ENCODE measurements around the gene ADH6. TPM values are rescaled to one million over a fixed set of nuclear protein-coding genes. Genes with fewer than 3 reads are reported as not detected.

Gene ADH6
- polyA plus RNA-seq, 2 of the 4 experiments (the other 2 are of a cell fraction): 0.72 TPM; not detected in 1

DNA sequence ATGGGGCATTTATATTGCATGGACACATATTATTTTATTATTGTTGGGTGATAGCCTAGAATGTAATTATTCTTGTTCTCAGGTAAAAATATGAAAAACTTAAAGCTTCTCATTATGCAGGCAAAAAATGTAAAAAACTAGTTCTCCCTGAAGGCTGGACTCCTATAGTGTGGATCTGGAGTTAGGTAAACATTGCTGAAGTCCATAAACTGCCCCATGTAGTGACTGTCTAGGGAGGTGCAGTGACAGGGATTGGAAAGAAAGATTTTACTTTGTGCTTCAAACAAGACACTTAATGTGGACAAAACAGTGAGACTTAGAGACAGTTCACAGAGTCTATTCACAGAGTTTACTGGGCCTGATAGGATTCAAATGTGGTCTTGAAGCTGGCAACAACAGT lies 17.0 kb downstream of the ADH6 start:
- POLR2A ChIA-PET: no interaction called here
- no peak for ATAC-seq
- Histone ChIP-seq H3K4me3 (no peak overlapping the region), H3K27ac (no peak overlapping the region), H3K4me2 (no peak overlapping the region), H3K4me1 (no peaks in the 10 kb centered on the region), H3K9me3 (no peaks in the 10 kb centered on the region)
- no peak for TF ChIP-seq FOXS1 (CRISPR knock-in tag; IDR thresholded peaks at IDR 0.05)
- TF ChIP-seq CBX2 (IDR thresholded peaks at IDR 0.05; ENCODE audit: borderline replicate concordance, low read depth): no peak
- TF ChIP-seq KDM5A (IDR thresholded peaks at IDR 0.05): no peak
- no peak for TF ChIP-seq BHLHE40 (IDR thresholded peaks at IDR 0.05; ENCODE audit: low read depth, low read length)
- no peak for TF ChIP-seq NFE2L2 (conservative IDR thresholded peaks at IDR 0.05; ENCODE audit: low read length)
- no peak for TF ChIP-seq KDM1A (IDR thresholded peaks at IDR 0.05; ENCODE audit: low read depth)
- TF ChIP-seq ZSCAN20 (CRISPR knock-in tag; IDR thresholded peaks at IDR 0.05): no peak
- TF ChIP-seq HOXB5 (CRISPR knock-in tag; IDR thresholded peaks at IDR 0.05): no peak
- no peak for TF ChIP-seq JUNB (IDR thresholded peaks at IDR 0.05)
- TF ChIP-seq PHF8 (IDR thresholded peaks at IDR 0.05; ENCODE audit: borderline replicate concordance, low read depth): no peak
- TF ChIP-seq HEYL (CRISPR knock-in tag; IDR thresholded peaks at IDR 0.05): no peak
- TF ChIP-seq FOSL2 (IDR thresholded peaks at IDR 0.05): no peak
- no peak for TF ChIP-seq FOSL2 (CRISPR knock-in tag; IDR thresholded peaks at IDR 0.05)
- no peak for TF ChIP-seq MAZ (IDR thresholded peaks at IDR 0.05; ENCODE audit: borderline replicate concordance, low read depth, low read length)
- TF ChIP-seq HOXA7 (CRISPR knock-in tag; IDR thresholded peaks at IDR 0.05): no peak
- no peak for TF ChIP-seq NR3C1 (IDR thresholded peaks at IDR 0.05)
- no peak for TF ChIP-seq ZC3H11A (IDR thresholded peaks at IDR 0.05)
- no peak for TF ChIP-seq SMC3 (IDR thresholded peaks at IDR 0.05)
- TF ChIP-seq, protein P1, sequence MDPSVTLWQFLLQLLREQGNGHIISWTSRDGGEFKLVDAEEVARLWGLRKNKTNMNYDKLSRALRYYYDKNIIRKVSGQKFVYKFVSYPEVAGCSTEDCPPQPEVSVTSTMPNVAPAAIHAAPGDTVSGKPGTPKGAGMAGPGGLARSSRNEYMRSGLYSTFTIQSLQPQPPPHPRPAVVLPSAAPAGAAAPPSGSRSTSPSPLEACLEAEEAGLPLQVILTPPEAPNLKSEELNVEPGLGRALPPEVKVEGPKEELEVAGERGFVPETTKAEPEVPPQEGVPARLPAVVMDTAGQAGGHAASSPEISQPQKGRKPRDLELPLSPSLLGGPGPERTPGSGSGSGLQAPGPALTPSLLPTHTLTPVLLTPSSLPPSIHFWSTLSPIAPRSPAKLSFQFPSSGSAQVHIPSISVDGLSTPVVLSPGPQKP (IDR thresholded peaks at IDR 0.05; ENCODE audit: low read depth, low read length): no peak
- no peak for TF ChIP-seq POLR2A (IDR thresholded peaks at IDR 0.05; ENCODE audit: low read length)
- CTCF ChIA-PET: interaction anchor here (1.4 kb wide), 1 partner anchor 261 kb away, joined by 4 read pairs; no protein-coding TSS in a partner anchor
- DNase-seq (ENCODE audit: low read depth in 1 of 2, low spot score in 1 of 2): no peak
- no peak for FAIRE-seq

DNA sequence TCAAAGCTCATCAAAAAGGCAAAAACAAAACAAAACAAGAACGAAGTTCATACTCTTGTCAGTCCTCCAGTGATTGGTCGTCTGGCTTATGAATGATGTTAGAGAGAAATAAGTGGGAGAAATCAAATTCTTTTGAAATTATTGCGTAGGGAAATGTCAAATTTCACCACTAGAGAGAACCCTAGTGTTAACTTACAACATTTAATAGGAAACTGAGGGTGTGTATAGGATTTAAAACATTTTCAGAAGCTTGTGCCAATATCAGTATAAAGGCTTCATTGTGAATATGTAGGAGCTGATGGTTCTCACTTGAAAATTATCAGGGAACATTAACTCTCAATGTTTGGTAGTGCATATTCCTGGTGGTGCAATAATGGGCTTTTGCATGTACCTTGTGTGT lies 17.4 kb downstream of the ADH6 start:
- no peak overlapping the region for H3K4me3 ChIP-seq
- H3K4me2 ChIP-seq: no peak overlapping the region
- no peak overlapping the region for H3K27ac ChIP-seq
- FAIRE-seq: no peak
- no peak for DNase-seq (ENCODE audit: low read depth in 1 of 2, low spot score in 1 of 2)
- ChIA-PET CTCF (interaction anchor here (1.4 kb wide), 1 partner anchor 262 kb away, joined by 4 read pairs; no protein-coding TSS in a partner anchor), POLR2A (no interaction called here)
- no peak for ATAC-seq
- H3K9me3 ChIP-seq: no peaks in the 10 kb centered on the region
- no peaks in the 10 kb centered on the region for H3K4me1 ChIP-seq
- TF ChIP-seq RNF2 (IDR thresholded peaks at IDR 0.05; ENCODE audit: borderline replicate concordance, low read depth) (no peak), JUNB (IDR thresholded peaks at IDR 0.05) (no peak), HOXB13 (CRISPR knock-in tag; IDR thresholded peaks at IDR 0.05; ENCODE audit: low read depth) (no peak), EP300 (IDR thresholded peaks at IDR 0.05) (no peak)
- TF ChIP-seq, protein P2, sequence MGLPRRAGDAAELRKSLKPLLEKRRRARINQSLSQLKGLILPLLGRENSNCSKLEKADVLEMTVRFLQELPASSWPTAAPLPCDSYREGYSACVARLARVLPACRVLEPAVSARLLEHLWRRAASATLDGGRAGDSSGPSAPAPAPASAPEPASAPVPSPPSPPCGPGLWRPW (IDR thresholded peaks at IDR 0.05): no peak
- WGBS (ENCODE audit: missing lambda C conversion rate): 5% methylated on average over 3 of the region's 3 CpGs

DNA sequence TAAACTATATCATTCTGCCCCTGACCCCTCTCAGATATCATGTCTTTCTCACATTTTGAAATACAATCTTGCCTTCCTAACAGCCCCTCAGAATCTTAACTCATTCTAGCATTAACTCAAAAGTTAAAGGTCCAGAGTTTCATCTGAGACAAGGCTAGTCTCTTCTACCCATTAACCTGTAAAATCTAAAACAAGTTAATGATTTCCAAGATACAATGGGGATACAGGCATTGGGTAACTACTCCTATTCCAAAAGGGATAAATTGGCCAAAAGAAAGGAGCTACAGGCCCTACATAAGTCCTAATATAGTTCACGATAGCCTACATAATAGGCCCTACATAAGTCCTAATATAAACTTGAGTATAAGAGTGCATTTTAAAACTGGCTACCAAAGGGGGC lies 18.9 kb downstream of the ADH6 start:
- FAIRE-seq (no peak), DNase-seq (ENCODE audit: low read depth in 1 of 2, low spot score in 1 of 2) (no peak), ATAC-seq (no peak)
- H3K4me1 ChIP-seq: no peaks in the 10 kb centered on the region
- no peak overlapping the region for H3K27ac ChIP-seq
- H3K4me2 ChIP-seq: no peak overlapping the region
- no peak overlapping the region for H3K4me3 ChIP-seq
- POLR2A ChIA-PET: no interaction called here
- 55% methylated on average over 1 of the region's 1 CpG for WGBS (ENCODE audit: missing lambda C conversion rate)
- no peak for TF ChIP-seq BHLHE40 (IDR thresholded peaks at IDR 0.05; ENCODE audit: low read depth, low read length)
- TF ChIP-seq MAZ (IDR thresholded peaks at IDR 0.05; ENCODE audit: borderline replicate concordance, low read depth, low read length): no peak
- no peak for TF ChIP-seq POLR2AphosphoS2 (conservative IDR thresholded peaks at IDR 0.05; ENCODE audit: low read length)
- no peaks in the 10 kb centered on the region for H3K9me3 ChIP-seq
- CTCF ChIA-PET: no interaction called here
